Measurements from ENCODE around the gene C2orf74. TPM values are rescaled to one million over a fixed set of nuclear protein-coding genes. Genes with fewer than 3 reads are reported as not detected.

C2orf74 gene
- total and polyA plus RNA-seq, 2 experiments from 2014 or later: 5.7 to 21.5 TPM

GRCh38 chr2:61151436-61151835, 10.6 kb upstream of the C2orf74 start:
- Mint-ChIP-seq H3K27ac (no peak overlapping the region), H3K36me3 (ENCODE audit: low read depth) (peaks cover 19% of the 10 kb centered on the region), H3K4me1 (no peaks in the 10 kb centered on the region), H3K9me3 (no peaks in the 10 kb centered on the region), H3K27me3 (ENCODE audit: insufficient read depth, low read depth, poor library complexity) (no peaks in the 10 kb centered on the region), H3K4me3 (no peak overlapping the region)
- Histone ChIP-seq H3K4me1 (ENCODE audit: insufficient read depth) (no peaks in the 10 kb centered on the region), H3K79me2 (replicated peaks; ENCODE audit: insufficient read depth) (no peaks in the 10 kb centered on the region), H3K27ac (ENCODE audit: low read depth) (no peak overlapping the region), H4K20me1 (replicated peaks; ENCODE audit: insufficient read depth) (no peaks in the 10 kb centered on the region), H3K9me2 (ENCODE audit: insufficient read depth) (no peaks in the 10 kb centered on the region), H2AFZ (no peak overlapping the region), H3K4me3 (no peak overlapping the region), H3F3A (replicated peaks; ENCODE audit: low read depth) (no peaks in the 10 kb centered on the region; the same call in 1 of the 2 replicates), H3K36me3 (ENCODE audit: insufficient read depth) (no peaks in the 10 kb centered on the region), H3K4me2 (no peak overlapping the region), H3K27me3 (ENCODE audit: insufficient read depth) (no peaks in the 10 kb centered on the region)
- no peak for ATAC-seq
- TF ChIP-seq, protein P1, sequence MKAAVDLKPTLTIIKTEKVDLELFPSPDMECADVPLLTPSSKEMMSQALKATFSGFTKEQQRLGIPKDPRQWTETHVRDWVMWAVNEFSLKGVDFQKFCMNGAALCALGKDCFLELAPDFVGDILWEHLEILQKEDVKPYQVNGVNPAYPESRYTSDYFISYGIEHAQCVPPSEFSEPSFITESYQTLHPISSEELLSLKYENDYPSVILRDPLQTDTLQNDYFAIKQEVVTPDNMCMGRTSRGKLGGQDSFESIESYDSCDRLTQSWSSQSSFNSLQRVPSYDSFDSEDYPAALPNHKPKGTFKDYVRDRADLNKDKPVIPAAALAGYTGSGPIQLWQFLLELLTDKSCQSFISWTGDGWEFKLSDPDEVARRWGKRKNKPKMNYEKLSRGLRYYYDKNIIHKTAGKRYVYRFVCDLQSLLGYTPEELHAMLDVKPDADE (IDR thresholded peaks at IDR 0.05): no peak
- TF ChIP-seq ZNF114 (CRISPR knock-in tag; IDR thresholded peaks at IDR 0.05): no peak
- TF ChIP-seq, protein P2, sequence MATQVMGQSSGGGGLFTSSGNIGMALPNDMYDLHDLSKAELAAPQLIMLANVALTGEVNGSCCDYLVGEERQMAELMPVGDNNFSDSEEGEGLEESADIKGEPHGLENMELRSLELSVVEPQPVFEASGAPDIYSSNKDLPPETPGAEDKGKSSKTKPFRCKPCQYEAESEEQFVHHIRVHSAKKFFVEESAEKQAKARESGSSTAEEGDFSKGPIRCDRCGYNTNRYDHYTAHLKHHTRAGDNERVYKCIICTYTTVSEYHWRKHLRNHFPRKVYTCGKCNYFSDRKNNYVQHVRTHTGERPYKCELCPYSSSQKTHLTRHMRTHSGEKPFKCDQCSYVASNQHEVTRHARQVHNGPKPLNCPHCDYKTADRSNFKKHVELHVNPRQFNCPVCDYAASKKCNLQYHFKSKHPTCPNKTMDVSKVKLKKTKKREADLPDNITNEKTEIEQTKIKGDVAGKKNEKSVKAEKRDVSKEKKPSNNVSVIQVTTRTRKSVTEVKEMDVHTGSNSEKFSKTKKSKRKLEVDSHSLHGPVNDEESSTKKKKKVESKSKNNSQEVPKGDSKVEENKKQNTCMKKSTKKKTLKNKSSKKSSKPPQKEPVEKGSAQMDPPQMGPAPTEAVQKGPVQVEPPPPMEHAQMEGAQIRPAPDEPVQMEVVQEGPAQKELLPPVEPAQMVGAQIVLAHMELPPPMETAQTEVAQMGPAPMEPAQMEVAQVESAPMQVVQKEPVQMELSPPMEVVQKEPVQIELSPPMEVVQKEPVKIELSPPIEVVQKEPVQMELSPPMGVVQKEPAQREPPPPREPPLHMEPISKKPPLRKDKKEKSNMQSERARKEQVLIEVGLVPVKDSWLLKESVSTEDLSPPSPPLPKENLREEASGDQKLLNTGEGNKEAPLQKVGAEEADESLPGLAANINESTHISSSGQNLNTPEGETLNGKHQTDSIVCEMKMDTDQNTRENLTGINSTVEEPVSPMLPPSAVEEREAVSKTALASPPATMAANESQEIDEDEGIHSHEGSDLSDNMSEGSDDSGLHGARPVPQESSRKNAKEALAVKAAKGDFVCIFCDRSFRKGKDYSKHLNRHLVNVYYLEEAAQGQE (IDR thresholded peaks at IDR 0.05; ENCODE audit: unreplicated experiment): no peak
- no peak for TF ChIP-seq CREB1 (CRISPR knock-in tag; IDR thresholded peaks at IDR 0.05; ENCODE audit: low read depth)
- TF ChIP-seq POLR2AphosphoS5 (IDR thresholded peaks at IDR 0.05; ENCODE audit: low read depth): no peak
- TF ChIP-seq ZNF331 (CRISPR knock-in tag; IDR thresholded peaks at IDR 0.05; ENCODE audit: low read depth): no peak
- no peak for TF ChIP-seq EZH2phosphoT487 (IDR thresholded peaks at IDR 0.05; ENCODE audit: unreplicated experiment)
- no peak for TF ChIP-seq JUNB (IDR thresholded peaks at IDR 0.05; ENCODE audit: unreplicated experiment)
- no peak for TF ChIP-seq EZH2 (IDR thresholded peaks at IDR 0.05; ENCODE audit: low read depth, unreplicated experiment)
- no peak for TF ChIP-seq CTCF (conservative IDR thresholded peaks at IDR 0.05; ENCODE audit: low read depth in 2 of 2)
- no peak for TF ChIP-seq NANOG (IDR thresholded peaks at IDR 0.05; ENCODE audit: borderline replicate concordance)
- TF ChIP-seq ZNF462 (CRISPR knock-in tag; IDR thresholded peaks at IDR 0.05): no peak
- no peak for TF ChIP-seq STAT1 (IDR thresholded peaks at IDR 0.05; ENCODE audit: unreplicated experiment)
- no peak for DNase-seq (ENCODE audit: low spot score)

All from GM23338 (cell line).